Measurements from ENCODE around the gene TM9SF4.
"Not testable (repeated sequence)": the region's sequence is repeated elsewhere in the genome, so short reads cannot be mapped to it uniquely, and the experiment has no call there.

The TM9SF4 gene

GRCh38 chr20:32089637-32090362 is 19.7 kb upstream of the TM9SF4 start:
- DNase-seq (ENCODE audit: low spot score): no peak

DNA sequence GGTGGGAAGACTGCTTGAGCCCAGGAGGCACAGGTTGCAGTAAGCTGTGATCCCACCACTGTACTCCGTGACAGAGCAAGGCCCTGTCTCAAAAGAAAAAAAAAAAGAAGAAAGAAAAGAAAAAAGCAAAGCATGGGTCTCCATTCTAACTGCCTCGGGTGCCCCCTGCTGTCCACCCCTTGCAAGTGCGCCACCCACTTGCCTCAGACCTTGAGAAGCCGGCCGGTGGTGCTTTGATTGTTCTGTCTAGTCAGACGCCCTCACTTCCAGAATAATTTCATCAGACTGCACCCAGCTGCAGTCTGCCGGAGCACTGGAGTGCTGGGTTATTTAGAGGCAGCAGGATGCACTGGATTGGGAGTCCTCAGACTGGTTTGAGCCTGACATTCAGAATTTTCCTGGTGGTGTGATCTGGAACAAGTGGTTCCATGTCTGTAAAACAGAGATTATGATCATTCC is 17.6 kb upstream of the TM9SF4 start:
- DNase-seq (ENCODE audit: low spot score): peak; percentile 71

DNA sequence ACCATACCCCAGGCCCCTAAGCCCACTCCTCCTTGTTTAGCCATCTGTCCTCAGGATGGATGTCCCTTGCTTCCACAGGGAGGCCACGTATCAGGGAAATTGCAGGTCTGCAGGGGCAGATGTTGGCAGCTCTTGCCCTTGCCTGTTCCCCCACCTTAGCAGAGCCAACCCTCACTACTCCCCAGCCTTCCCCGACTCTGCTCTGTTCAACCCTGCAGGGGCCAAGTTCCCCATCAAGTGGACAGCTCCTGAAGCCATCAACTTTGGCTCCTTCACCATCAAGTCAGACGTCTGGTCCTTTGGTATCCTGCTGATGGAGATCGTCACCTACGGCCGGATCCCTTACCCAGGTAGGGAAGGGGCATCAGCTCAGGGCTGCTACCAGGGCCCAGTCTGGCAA is 10.7 kb upstream of the TM9SF4 start:
- DNase-seq (ENCODE audit: low spot score): no peak

- DNase-seq (ENCODE audit: low spot score): no peak
These were observed 611 bp upstream of the TM9SF4 start for GRCh38 chr20:32108814-32109391.

DNA sequence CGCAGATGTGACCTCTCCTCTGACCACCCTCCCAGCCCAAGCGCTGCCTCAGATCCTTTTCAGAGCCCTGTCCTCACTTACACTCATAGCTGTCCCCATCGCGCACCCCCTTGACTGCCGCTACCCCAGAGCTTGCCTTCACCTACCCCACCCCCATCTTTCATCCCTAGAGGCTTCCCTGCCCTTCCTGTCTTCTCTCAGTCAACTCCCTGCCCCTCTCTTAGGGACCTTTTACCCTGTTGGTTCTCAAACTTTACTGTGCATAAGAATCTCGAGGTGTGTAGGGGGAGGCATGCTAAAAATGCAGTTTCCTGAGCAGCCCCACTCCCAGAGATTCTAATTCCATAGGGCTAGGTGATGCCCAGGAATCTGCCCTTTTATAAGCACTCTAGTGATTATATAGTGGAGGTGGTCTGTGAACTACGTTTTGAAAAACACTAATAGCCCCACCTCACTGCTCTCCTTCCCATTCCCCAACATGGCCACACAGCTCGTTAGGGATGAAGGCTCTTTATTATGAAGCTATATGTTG is 725 bp downstream of the TM9SF4 start:
- DNase-seq (ENCODE audit: low spot score): no peak

DNA sequence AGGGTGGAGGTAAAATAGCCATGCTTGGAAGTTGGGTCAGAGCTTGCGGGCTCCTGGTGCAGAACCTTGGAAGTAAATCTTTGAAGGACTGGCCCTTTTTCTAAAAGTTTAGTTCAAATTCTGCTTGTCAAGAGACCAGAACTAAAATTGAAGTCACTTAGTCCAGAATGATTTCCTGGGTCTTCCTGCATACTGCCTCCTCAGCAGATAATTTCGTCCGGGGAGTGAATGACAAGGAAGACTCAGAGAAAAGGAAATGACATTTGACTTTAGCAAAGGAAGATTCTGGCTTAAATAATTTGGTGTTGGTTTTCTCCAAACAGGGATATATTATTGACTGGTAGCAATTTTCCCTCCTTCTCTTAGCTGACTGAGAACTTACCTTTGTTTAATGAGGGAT is 1.2 kb downstream of the TM9SF4 start:
- DNase-seq (ENCODE audit: low spot score): no peak

DNA sequence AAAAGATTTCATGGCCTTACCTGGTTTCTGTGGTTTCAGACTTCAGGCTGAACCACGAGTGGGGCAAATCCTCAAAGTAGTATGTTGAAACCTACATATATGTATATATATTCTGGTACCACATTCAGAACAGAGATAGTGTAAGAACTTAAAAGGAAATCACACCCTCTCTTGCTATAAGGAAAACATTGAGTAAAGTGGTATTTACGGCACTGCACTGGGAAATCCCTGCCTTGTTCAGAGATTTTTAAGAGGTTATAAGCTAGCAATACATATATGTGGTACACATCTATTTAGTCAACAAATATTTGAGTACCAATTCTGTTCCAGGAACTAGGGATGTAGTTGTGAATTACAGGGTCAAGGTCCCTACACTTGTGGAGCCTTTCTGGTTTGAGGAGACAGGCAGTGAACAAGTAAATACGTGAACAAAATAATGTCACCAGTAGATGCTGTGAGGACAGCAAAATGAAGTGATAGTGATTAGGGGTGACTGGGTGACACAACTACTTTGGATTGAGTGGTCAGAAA is 1.7 kb downstream of the TM9SF4 start:
- DNase-seq (ENCODE audit: low spot score): no peak

DNA sequence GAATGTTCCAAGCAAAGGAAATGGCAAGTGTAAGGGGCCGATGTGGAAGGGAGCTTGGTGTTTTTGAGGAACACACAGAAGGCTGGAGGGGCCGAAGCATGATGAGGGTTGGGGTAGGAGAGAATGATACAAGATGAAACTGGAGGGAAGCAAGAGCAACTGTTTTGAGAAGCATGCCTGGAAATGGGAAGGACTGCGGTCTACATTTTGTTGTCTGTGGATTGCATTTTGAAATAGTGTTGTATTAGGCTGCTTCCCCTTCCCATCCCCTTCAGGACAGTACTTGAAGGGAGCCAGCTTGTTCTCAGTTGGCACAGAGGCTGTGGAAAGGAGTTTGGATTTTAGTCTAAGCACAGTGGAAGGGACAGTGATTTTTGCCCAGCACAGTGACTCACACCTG is 2.2 kb downstream of the TM9SF4 start:
- DNase-seq (ENCODE audit: low spot score): no peak

DNA sequence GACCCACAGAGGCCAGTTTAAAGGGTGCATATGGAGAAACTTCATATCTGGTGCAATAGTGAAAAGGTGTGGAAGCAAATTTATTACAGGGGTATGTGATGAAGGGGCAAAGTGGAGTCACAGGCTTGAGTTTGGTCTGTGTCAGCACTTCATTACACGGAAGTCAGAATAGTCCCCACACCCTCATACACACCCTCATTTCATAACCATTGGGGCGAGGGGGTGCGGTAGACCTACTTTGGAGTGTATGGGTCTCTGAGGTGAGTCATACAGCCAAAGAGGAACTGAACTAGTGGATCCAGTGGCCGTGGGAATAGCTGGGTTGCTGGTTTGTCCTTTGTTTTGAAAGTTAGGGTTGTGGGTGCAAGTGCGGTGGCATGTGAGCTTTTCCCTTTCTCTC is 3.3 kb downstream of the TM9SF4 start:
- no peak for DNase-seq (ENCODE audit: low spot score)

DNA sequence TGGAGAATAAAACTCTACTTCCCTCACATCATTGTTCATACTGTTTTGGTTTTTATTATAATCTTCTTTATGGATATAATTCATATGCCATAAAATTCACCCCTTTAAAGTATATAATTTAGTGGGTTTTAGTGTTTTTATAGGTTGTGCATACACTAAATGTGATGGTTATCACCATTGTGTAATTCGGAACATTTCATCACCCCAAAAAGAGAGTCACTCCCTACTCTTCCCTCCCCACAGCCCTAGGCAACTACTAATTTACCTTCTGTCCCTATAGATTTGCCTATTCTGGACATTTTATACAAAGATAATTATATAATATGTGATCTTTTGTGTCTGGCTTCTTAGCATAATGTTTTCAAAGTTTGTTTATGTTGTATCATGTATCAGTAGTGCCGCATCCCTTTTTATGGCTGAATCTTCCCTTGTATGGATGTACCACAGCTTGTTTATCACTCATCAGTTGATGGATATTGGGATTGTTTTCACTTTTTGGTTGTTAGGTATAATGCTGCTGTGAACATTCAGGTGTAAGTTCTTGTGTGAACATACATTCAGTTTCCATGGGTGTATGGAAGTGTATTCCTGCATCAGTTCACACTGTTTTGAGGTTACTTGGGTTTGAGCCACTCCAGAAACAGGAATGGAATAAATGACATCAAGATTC is 4.2 kb downstream of the TM9SF4 start:
- DNase-seq (ENCODE audit: low spot score): no peak

DNA sequence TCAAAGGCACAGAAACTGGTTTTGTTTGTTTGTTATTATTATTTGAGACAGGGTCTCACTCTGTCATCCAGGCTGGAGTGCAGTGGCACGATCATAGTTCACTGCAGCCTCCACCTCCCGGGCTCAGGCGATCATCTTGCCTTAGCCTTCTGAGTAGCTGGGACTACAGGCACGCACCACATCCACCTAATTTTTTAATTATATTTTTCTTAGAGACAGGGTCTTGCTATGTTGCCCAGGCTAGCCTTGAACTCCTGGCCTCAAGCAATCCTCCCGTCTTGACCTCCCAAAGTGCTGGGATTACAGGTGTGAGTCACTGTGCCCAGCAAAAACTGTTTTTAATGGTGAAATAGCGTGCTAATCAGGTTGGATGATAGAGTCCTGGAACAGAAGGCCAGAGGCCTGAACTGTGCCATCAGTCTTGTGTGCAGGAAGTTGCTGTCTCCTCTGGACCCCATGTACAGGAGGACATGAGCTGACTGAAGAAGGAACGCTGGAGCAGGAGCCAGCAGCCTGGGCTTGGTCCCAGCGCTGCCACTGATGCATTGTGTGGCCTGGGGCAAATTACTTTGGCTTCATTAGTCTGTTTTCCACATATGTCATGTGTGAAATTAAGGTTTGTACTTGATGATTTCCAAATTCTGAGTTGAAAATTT is 4.9 kb downstream of the TM9SF4 start:
- DNase-seq (ENCODE audit: low spot score): no peak

DNA sequence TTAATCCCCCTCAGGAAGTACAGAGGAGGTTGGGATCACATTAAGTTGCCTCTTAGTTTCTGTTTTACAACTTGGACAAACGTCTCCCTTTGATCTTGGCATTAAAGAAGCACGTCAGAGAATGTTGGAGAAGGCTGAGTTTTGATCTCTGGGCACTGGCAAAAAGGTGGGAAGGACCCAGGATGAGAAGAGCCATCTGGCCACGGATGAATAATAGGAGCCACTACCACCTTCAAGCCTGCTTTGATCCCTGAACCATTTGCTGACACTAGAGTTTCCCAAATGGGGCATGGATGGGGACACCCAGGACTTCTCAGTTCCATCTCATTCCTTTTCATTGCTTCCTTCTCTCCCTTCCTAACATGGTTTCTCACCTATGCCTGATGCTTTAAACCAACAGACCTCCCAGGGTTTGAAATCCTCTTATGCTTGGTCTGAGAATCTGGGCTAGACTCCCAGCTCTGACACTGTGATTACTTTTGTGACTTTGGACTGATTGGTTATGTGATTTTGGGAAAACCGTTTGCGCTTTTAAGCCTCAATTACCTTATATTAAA is 5.8 kb downstream of the TM9SF4 start:
- DNase-seq (ENCODE audit: low spot score): no peak

DNA sequence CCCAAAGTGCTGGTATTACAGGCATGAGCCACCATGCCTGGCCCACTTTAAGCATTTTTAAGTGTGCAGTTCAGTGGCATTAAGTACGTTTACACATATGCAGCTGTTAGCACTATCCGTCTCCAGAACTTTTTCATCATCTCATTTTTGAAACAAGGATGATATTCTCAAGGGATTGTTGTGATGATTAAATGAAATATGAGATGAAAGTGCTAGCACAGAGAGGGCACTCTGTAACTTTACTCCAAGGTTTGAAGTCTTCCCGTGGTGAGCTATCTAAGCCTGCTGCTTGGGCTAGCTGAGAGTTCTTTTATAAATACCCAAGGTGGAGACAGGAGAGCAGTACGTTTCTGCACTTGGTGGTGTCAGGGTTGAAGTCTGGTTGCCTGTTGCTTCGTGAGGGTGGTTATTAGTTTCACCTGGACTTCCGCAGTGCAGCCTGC is 6.6 kb downstream of the TM9SF4 start:
- no peak for DNase-seq (ENCODE audit: low spot score)

- not testable (repeated sequence) for DNase-seq (ENCODE audit: low spot score)
These were observed 7.3 kb downstream of the TM9SF4 start for GRCh38 chr20:32116796-32117195.

DNA sequence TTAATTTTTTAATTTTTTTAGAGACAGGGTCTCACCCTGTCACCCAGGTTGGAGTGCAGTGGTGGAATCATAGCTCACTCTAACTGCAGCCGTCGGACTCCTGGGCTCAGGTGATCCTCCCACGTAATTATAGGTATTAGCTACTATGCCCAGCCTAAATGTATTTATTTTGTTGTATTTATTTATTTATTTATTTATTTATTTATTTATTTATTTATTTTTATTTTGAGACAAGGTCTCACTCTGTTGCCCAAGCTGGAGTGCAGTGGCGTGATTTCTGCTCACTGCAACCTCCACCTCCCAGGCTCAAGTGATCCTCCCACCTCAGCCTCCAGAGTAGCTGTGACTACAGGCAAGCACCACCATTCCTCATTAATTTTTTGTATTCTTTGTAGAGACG is 8.9 kb downstream of the TM9SF4 start:
- DNase-seq (ENCODE audit: low spot score): not testable (repeated sequence)

DNA sequence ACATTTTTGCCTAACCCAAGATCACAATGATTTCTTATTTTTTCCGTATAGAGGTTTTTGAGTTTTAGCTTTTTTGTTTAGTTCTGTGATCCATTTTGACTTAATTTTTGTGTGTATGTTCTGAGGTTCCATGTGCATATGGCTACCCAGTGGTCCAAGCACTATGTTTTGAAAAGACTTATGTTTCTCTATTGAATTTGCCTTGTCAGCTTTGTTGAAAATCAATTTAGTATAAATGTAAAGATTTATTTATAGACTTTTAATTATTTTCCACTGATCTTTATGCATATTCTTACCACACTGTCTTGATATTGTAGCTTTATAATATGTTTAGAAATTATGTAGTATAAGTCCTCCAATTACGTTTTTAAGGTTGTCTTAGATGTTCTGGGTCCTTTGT is 10.2 kb downstream of the TM9SF4 start:
- no peak for DNase-seq (ENCODE audit: low spot score)

DNA sequence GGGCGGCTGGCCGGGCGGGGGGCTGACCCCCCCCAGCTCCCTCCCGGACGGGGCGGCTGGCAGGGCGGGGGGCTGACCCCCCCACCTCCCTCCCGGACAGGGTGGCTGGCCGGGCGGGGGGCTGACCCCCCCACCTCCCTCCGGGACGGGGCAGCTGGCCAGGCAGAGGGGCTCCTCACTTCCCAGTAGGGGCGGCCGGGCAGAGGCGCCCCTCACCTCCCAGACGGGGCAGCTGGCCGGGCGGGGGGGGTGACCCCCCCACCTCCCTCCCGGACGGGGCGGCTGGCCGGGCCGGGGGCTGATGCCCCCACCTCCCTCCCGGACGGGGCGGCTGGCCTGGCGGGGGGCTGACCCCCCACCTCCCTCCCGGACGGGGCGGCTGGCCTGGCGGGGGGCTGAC is 12.4 kb downstream of the TM9SF4 start:
- not testable (repeated sequence) for DNase-seq (ENCODE audit: low spot score)

GRCh38 chr20:32123088-32123487 is 13.6 kb downstream of the TM9SF4 start:
- no peak for DNase-seq (ENCODE audit: low spot score)

DNA sequence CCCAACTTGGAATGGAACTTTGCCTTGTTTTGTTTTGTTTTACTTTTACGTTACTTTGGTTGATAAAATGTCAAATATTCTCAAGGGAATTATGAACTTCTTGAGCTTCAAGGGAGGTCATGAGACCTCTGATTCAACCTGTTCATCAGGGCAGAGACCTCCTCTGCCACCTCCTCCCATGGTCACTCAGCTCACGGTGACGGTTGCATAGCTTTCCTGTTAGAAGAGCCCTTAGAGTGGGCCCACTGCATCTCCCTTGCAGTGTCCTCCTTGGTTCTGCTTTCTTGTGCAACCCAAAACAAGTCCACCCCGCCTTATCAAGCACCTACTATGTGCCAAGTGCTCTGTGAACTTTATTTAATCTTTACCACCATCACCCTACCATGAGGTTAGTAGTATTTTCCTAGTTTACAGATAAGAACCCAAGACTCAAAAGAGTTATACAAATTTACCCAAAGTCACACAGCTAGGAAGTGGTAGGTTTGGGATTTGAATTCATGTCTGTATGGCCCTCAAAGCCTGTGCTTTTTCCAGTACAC is 15.5 kb downstream of the TM9SF4 start:
- no peak for DNase-seq (ENCODE audit: low spot score)

DNA sequence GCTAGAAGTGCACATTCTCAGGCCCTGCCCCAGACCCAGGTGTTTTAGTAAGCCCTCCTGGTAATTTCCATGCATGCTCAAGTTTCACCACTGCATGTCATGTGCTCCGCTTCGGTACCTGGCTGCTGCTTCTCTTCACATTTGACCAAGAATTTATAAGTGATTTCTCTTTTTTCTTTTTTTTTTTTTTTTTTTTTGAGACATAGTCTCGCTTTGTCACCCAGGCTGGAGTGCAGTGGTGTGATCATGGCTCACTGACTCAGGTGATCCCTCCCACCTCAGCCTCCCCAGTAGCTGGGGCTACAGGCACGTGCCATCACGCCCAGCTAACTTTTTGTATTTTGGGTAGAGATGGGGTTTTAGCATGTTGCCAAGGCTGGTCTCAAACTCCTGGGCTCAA is 16.0 kb downstream of the TM9SF4 start:
- no peak for DNase-seq (ENCODE audit: low spot score)

DNA sequence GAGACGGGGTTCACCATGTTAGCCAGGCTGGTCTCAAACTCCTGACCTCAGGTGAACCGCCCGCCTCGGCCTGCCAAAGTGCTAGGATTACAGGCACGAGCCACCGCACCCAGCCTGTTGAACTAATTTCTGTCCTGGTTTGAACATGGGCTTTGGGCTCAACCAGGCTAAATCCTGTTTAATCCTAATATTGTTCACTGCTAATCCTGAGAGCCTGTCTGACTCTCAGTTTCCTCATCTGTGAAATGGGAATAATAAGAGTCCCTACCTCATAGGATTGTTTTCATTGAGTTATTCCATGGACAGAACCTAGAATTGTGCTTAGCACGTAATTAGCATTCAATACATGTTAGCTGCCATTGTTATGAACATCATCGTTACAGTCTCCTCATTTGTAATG is 17.4 kb downstream of the TM9SF4 start:
- DNase-seq (ENCODE audit: low spot score): no peak

GRCh38 chr20:32127347-32127746 is 17.8 kb downstream of the TM9SF4 start:
- DNase-seq (ENCODE audit: low spot score): no peak

Data from AG08396 (cell line).